Measurements from ENCODE around the gene SNX3.

- TF ChIP-seq, protein P1, sequence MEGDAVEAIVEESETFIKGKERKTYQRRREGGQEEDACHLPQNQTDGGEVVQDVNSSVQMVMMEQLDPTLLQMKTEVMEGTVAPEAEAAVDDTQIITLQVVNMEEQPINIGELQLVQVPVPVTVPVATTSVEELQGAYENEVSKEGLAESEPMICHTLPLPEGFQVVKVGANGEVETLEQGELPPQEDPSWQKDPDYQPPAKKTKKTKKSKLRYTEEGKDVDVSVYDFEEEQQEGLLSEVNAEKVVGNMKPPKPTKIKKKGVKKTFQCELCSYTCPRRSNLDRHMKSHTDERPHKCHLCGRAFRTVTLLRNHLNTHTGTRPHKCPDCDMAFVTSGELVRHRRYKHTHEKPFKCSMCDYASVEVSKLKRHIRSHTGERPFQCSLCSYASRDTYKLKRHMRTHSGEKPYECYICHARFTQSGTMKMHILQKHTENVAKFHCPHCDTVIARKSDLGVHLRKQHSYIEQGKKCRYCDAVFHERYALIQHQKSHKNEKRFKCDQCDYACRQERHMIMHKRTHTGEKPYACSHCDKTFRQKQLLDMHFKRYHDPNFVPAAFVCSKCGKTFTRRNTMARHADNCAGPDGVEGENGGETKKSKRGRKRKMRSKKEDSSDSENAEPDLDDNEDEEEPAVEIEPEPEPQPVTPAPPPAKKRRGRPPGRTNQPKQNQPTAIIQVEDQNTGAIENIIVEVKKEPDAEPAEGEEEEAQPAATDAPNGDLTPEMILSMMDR (IDR thresholded peaks at IDR 0.05): no peak
- TF ChIP-seq POLR2A (IDR thresholded peaks at IDR 0.05): no peak
Observed at GRCh38 chr6:108242259-108242658, 18.6 kb downstream of the SNX3 start.

Measured in adrenal gland (tissue), 5 donors.